Measurements from ENCODE around the gene CEP95. TPM values are rescaled to one million over a fixed set of nuclear protein-coding genes. Genes with fewer than 3 reads are reported as not detected.

The CEP95 gene
- total RNA-seq, 1 donor from 2014 or later = 108 TPM

GRCh38 chr17:64565563-64565962 lies 58.8 kb downstream of the CEP95 start:
- H3K4me1 Mint-ChIP-seq (ENCODE audit: low read depth) = no peaks in the 10 kb centered on the region
- no peak overlapping the region for H3K4me3 Mint-ChIP-seq (ENCODE audit: low read depth)
- TF ChIP-seq CTCF (IDR thresholded peaks at IDR 0.05; ENCODE audit: unreplicated experiment) = no peak
- H3K27ac Mint-ChIP-seq = no peak overlapping the region
- H3K27me3 Mint-ChIP-seq = no peaks in the 10 kb centered on the region
- no peaks in the 10 kb centered on the region for H3K9me3 Mint-ChIP-seq (ENCODE audit: low read depth)
- no peak for DNase-seq (ENCODE audit: low spot score, unreplicated experiment)
- H3K36me3 Mint-ChIP-seq (ENCODE audit: insufficient read depth) = peaks cover 26% of the 10 kb centered on the region

- Mint-ChIP-seq H3K27ac (no peak overlapping the region), H3K4me3 (ENCODE audit: low read depth) (no peak overlapping the region), H3K4me1 (ENCODE audit: low read depth) (no peaks in the 10 kb centered on the region), H3K27me3 (no peaks in the 10 kb centered on the region), H3K9me3 (ENCODE audit: low read depth) (no peaks in the 10 kb centered on the region), H3K36me3 (ENCODE audit: insufficient read depth) (peaks cover 15% of the 10 kb centered on the region)
- TF ChIP-seq CTCF (IDR thresholded peaks at IDR 0.05; ENCODE audit: unreplicated experiment) = no peak
- DNase-seq (ENCODE audit: low spot score, unreplicated experiment) = no peak
Measured at GRCh38 chr17:64571746-64572145, 65.0 kb downstream of the CEP95 start.

GRCh38 chr17:64572682-64573154 lies 65.9 kb downstream of the CEP95 start:
- no peak for DNase-seq (ENCODE audit: low spot score, unreplicated experiment)
- H3K4me3 Mint-ChIP-seq (ENCODE audit: low read depth) = no peak overlapping the region
- H3K27ac Mint-ChIP-seq = no peak overlapping the region

GRCh38 chr17:64573214-64573613 lies 66.4 kb downstream of the CEP95 start:
- no peak for TF ChIP-seq CTCF (IDR thresholded peaks at IDR 0.05; ENCODE audit: unreplicated experiment)
- H3K36me3 Mint-ChIP-seq (ENCODE audit: insufficient read depth) = peaks cover 16% of the 10 kb centered on the region
- no peaks in the 10 kb centered on the region for H3K27me3 Mint-ChIP-seq
- no peaks in the 10 kb centered on the region for H3K4me1 Mint-ChIP-seq (ENCODE audit: low read depth)
- DNase-seq (ENCODE audit: low spot score, unreplicated experiment) = no peak
- H3K9me3 Mint-ChIP-seq (ENCODE audit: low read depth) = no peaks in the 10 kb centered on the region
- no peak overlapping the region for H3K27ac Mint-ChIP-seq
- no peak overlapping the region for H3K4me3 Mint-ChIP-seq (ENCODE audit: low read depth)

More at GRCh38 chr17:64572682-64573154, 65.9 kb downstream of the CEP95 start:
- no peaks in the 10 kb centered on the region for H3K27me3 Mint-ChIP-seq
- H3K9me3 Mint-ChIP-seq (ENCODE audit: low read depth) = no peaks in the 10 kb centered on the region
- peaks cover 13% of the 10 kb centered on the region for H3K36me3 Mint-ChIP-seq (ENCODE audit: insufficient read depth)
- no peak for TF ChIP-seq CTCF (IDR thresholded peaks at IDR 0.05; ENCODE audit: unreplicated experiment)
- H3K4me1 Mint-ChIP-seq (ENCODE audit: low read depth) = no peaks in the 10 kb centered on the region

- Mint-ChIP-seq H3K4me1 (ENCODE audit: low read depth) (no peaks in the 10 kb centered on the region), H3K36me3 (ENCODE audit: insufficient read depth) (peaks cover 11% of the 10 kb centered on the region), H3K27ac (no peak overlapping the region), H3K27me3 (no peaks in the 10 kb centered on the region), H3K4me3 (ENCODE audit: low read depth) (no peak overlapping the region), H3K9me3 (ENCODE audit: low read depth) (no peaks in the 10 kb centered on the region)
- DNase-seq (ENCODE audit: low spot score, unreplicated experiment) = no peak
- no peak for TF ChIP-seq CTCF (IDR thresholded peaks at IDR 0.05; ENCODE audit: unreplicated experiment)
Measured at GRCh38 chr17:64574646-64575045, 67.9 kb downstream of the CEP95 start.

Measured in progenitor cell of endocrine pancreas (in vitro differentiated cells).